Lung (tissue), 12 donors: Measurements from ENCODE around the gene ZEB2. TPM values are rescaled to one million over a fixed set of nuclear protein-coding genes. Genes with fewer than 3 reads are reported as not detected.
A peak's percentile ranks its signal among the peaks of the same experiment; 100 is the strongest.

Experiments used
- ATAC-seq: fragments of 200-7000 bp; cut with Tn5 transposase; one replicate; pipeline ENCODE4 v1.9.1; 2020; ENCODE audit warnings: moderate number of reproducible peaks; ENCODE audit not compliant: insufficient read depth, low FRiP score
- DNase-seq, 3 donors: peaks; one replicate each; pipeline ENCODE4 v3.0.0-alpha.2; 2013 to 2017
- H3K27ac ChIP-seq, 2 donors: one replicate each; pipeline ENCODE4 v1.5.1; 2013; ENCODE audit warnings: mild to moderate bottlenecking in 2 of 2, moderate library complexity in 2 of 2, control low read depth in 1 of 2, inconsistent platforms in 1 of 2, low read depth in 1 of 2, low read length in 1 of 2
- H3K27me3 ChIP-seq, 3 donors: one replicate each; pipeline ENCODE4 v1.5.1; 2013; ENCODE audit warnings: low read length in 2 of 3; ENCODE audit not compliant: control insufficient read depth in 3 of 3, insufficient read depth in 3 of 3
- H3K36me3 ChIP-seq, 4 donors: one replicate each; pipeline ENCODE4 v1.5.1; 2013; ENCODE audit warnings: low read length in 4 of 4, mild to moderate bottlenecking in 1 of 4, moderate library complexity in 1 of 4; ENCODE audit not compliant: control insufficient read depth in 4 of 4, insufficient read depth in 4 of 4
- H3K4me1 ChIP-seq, 5 donors: one replicate each; pipeline ENCODE4 v1.5.1; 2013; ENCODE audit warnings: low read length in 5 of 5, mild to moderate bottlenecking in 2 of 5, moderate library complexity in 1 of 5; ENCODE audit not compliant: control insufficient read depth in 5 of 5, insufficient read depth in 5 of 5
- H3K4me3 ChIP-seq: one replicate; pipeline ENCODE4 v1.5.1; 2013; ENCODE audit warnings: mild to moderate bottlenecking, control low read depth, moderate library complexity
- H3K9ac ChIP-seq, 2 donors: one replicate each; pipeline ENCODE4 v1.5.1; 2013; ENCODE audit warnings: low read length in 2 of 2, control low read depth in 1 of 2; ENCODE audit not compliant: insufficient read depth in 1 of 2
- H3K9me3 ChIP-seq, 4 donors: one replicate each; pipeline ENCODE4 v1.5.1; 2013; ENCODE audit warnings: low read length in 3 of 4, mild to moderate bottlenecking in 1 of 4, moderate library complexity in 1 of 4; ENCODE audit not compliant: control insufficient read depth in 4 of 4, insufficient read depth in 3 of 4
- WGBS, 2 donors: extraction: QIAGEN DNeasy Blood & Tissue Kit; methylation state at CpG; one replicate each; pipeline ENCODE4 v1.1.7; 2013; 5-methylcytosine and 5-hydroxymethylcytosine counted together
- polyA plus RNA-seq, 2 donors: library from polyadenylated mRNA; stranded (reverse); fragments of 200-250 nt; gene quantifications; one replicate each; pipeline ENCODE4 v1.2.1, GENCODE V29; 2013
- total RNA-seq, 2 donors: library from RNA; depleted of rRNA in 1 of 2; stranded (reverse); fragments of >200 nt in 1 of 2; gene quantifications; one replicate each; pipeline ENCODE4 v1.2.1, GENCODE V29; 2014 to 2021
- TF ChIP-seq, protein P1 (sequence below): IDR thresholded peaks from 2 replicates; pipeline ENCODE4 v1.5.1; 2012; ENCODE audit warnings: mild to moderate bottlenecking; ENCODE audit errors: control extremely low read depth, extremely low read depth
- donor health status: control.
- donor health status: control.
- donor health status: Bipolar disorder and iron deficiency.
- donor health status: healthy.
- donor health status: DM: yes; HTN: yes; CAD: no.

The ZEB2 gene
- total and polyA plus RNA-seq, 4 donors, result 27.0 to 332 (median 127) TPM

DNA sequence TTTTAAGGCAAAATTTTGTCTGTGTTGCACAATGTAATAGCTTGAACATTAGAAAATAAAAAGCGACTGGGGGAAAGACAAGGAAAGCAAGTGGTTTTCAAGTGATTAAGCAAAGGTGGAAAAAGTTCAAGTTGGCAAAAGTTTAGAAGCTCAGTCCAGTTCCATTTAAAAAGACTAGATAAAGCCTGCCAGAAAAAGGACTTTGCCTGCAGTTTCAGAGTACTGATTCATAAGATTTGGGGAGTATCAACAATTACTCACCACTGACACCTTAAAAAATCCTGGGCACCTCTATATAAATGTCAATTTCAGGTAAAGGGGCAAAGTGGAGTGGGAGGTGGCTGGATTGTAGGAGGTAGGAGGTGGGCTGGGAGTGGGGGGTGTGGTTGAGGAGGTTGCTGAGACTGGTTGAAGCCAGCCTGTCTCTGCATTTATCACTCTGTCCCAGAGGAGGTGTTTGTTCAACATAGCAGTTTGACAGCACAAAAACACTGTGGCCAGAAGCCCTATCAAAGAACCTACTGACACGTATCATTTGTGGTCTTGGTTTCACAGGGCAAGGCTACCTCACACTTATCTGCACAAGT is 14.6 kb downstream of the ZEB2 start:
- TF ChIP-seq, protein P1, sequence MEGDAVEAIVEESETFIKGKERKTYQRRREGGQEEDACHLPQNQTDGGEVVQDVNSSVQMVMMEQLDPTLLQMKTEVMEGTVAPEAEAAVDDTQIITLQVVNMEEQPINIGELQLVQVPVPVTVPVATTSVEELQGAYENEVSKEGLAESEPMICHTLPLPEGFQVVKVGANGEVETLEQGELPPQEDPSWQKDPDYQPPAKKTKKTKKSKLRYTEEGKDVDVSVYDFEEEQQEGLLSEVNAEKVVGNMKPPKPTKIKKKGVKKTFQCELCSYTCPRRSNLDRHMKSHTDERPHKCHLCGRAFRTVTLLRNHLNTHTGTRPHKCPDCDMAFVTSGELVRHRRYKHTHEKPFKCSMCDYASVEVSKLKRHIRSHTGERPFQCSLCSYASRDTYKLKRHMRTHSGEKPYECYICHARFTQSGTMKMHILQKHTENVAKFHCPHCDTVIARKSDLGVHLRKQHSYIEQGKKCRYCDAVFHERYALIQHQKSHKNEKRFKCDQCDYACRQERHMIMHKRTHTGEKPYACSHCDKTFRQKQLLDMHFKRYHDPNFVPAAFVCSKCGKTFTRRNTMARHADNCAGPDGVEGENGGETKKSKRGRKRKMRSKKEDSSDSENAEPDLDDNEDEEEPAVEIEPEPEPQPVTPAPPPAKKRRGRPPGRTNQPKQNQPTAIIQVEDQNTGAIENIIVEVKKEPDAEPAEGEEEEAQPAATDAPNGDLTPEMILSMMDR, result no peak
- peak overlapping the region in 1 of 2 donors; percentile 87 for H3K9ac ChIP-seq
- no peak for ATAC-seq
- peak overlapping the region; percentile 30 to 80 for H3K27ac ChIP-seq
- peaks cover 4 to 100% (median 28%) of the 10 kb centered on the region in 5 donors for H3K4me1 ChIP-seq
- peaks cover 0 to 22% (median 7%) of the 10 kb centered on the region in 4 donors for H3K36me3 ChIP-seq
- peak in 2 of 3 donors; percentile 65 to 71 for DNase-seq
- H3K4me3 ChIP-seq, result no peak overlapping the region
- H3K9me3 ChIP-seq, result no peaks in the 10 kb centered on the region
- H3K27me3 ChIP-seq, result peaks cover 0 to 20% (median 0%) of the 10 kb centered on the region in 3 donors
- 29 to 38% methylated on average over 2 of the region's 2 CpGs for WGBS, 2 donors

- Histone ChIP-seq H3K27me3 (peaks cover 0 to 13% (median 0%) of the 10 kb centered on the region in 3 donors), H3K4me1 (peaks cover 4 to 90% (median 28%) of the 10 kb centered on the region in 5 donors), H3K27ac (peak overlapping the region; percentile 20 to 71), H3K4me3 (no peak overlapping the region), H3K9ac (peak overlapping the region in 1 of 2 donors; percentile 87), H3K36me3 (peaks cover 0 to 21% (median 7%) of the 10 kb centered on the region in 4 donors), H3K9me3 (no peaks in the 10 kb centered on the region)
- peak in 2 of 3 donors; percentile 68 to 71 for DNase-seq
- 66 to 73% methylated on average over 6 of the region's 6 CpGs for WGBS, 2 donors
- no peak for ATAC-seq
- TF ChIP-seq, protein P1, result no peak
Measured at GRCh38 chr2:144504218-144504641, 15.7 kb downstream of the ZEB2 start.

- Histone ChIP-seq H3K27ac (peak overlapping the region; percentile 6 to 52), H3K4me3 (no peak overlapping the region), H3K27me3 (peaks cover 0 to 7% (median 0%) of the 10 kb centered on the region in 3 donors), H3K4me1 (peaks cover 5 to 83% (median 28%) of the 10 kb centered on the region in 5 donors), H3K9ac (peak overlapping the region in 1 of 2 donors; percentile 87), H3K36me3 (peaks cover 0 to 27% (median 10%) of the 10 kb centered on the region in 4 donors), H3K9me3 (no peaks in the 10 kb centered on the region)
- TF ChIP-seq, protein P1, result no peak
- DNase-seq (peak in 2 of 3 donors; percentile 53 to 61), ATAC-seq (no peak)
- WGBS, 2 donors, result 49 to 61% methylated on average over 5 of the region's 5 CpGs
Measured at GRCh38 chr2:144503242-144503641, 16.7 kb downstream of the ZEB2 start.
